ENCODE data around the gene CNR2.
"Not testable (repeated sequence)": the region's sequence is repeated elsewhere in the genome, so short reads cannot be mapped to it uniquely, and the experiment has no call there.

The CNR2 gene

DNA sequence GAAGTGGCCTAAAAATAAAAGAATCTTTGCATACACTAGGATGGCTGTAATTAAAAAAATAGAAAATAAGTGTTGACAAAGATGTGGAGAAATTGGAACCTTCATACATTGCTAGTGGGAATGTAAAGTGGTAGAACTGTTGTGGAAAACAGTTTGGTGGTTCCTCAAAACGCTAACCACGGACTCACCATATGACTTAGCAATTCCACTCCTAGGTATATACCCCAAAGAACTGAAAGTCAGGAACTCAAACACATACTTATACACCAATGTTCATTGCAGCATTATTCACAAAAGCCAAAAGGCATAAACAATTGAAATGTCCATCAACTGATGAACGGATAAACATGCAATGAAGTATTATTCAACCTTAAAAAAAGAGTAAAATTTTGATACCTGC is 77.1 kb downstream of the CNR2 start:
- no peak for DNase-seq (ENCODE audit: low spot score)

- not testable (repeated sequence) for DNase-seq (ENCODE audit: low spot score)
Observed at GRCh38 chr1:23834156-23834555, 79.0 kb downstream of the CNR2 start.

- DNase-seq (ENCODE audit: low spot score), result no peak
Observed at GRCh38 chr1:23827717-23828116, 85.4 kb downstream of the CNR2 start.

DNA sequence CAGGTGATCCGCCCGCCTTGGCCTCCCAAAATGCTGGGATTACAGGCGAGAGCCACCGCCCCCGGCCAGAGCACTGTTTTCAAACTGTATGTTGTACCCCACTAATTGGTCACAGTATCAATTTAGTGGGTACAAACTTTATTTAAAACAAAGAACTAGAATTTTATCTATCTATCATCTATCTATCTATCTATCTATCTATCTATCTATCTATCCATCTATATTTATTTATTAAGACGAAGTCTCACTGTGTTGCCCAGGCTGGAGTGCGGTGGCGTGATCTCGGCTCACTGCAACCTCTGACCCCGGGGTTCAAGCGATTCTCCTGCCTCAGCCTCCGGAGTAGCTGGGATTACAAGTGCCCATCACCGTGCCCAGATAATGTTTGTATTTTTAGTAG is 86.6 kb downstream of the CNR2 start:
- not testable (repeated sequence) for DNase-seq (ENCODE audit: low spot score)

- DNase-seq (ENCODE audit: low spot score), result peak; percentile 28
Observed at GRCh38 chr1:23825762-23826522, 87.2 kb downstream of the CNR2 start.

DNA sequence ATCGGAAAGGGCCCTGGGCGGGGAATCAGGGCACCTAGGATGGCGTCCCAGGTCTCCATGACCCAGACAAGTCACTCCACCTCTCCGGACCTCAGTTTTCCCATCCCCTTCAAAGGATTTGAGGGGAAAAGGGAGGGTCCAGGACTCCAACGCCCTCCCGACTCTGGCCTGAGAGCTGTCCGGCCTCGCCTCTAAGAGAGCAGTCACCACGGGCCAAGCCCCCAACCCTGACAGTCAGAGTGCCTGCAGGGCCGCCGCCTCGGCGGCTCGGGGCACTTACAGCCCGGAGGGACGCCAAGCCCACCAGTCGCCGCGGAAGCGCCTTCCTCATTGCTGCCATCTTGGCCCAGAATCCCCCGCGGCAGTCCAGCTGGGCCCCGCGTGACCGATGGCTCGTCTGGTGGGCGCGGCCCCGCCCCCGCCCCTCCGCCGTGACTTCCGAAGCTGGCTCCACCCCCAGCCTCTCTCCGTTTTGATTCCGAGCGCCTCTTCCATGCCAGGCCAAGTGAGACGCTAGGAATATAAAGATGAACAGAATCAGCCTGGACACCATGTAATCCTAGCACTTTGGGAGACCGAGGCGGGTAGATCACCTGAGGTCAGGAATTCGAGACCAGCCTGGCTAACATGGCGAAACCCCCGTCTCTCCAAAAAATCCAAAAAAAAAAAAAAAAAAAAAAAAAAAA is 87.9 kb downstream of the CNR2 start, which contains the start of gene HMGCL:
HMGCL (minus strand) TSS at position 354 of the 686 bp plus-strand sequence; CDS start at position 340, 14 bp downstream.
- DNase-seq (ENCODE audit: low spot score), result peak; percentile 95

GRCh38 chr1:23824711-23825075 is 88.5 kb downstream of the CNR2 start:
- DNase-seq (ENCODE audit: low spot score), result no peak

DNA sequence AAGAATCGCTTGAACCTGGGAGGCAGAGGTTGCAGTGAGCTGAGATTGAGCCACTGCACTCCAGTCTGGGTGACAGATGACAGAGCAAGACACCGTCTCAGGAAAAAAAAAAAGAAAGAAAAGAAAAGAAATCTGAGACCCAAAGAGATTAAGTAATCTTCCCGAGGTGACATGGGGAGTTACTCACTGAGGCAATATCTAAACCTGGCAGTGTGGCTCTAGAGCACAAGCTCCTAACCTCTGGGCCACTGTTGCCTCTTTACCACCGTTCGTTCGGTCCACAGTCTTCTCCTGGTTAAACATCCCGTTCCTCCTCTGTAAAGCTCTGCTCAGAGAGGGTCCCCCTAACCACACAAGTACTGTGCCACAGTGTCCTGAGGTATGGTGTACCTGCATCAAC is 89.4 kb downstream of the CNR2 start:
- no peak for DNase-seq (ENCODE audit: low spot score)
